ENCODE data around the gene CACNA2D4. TPM values are rescaled to one million over a fixed set of nuclear protein-coding genes. Genes with fewer than 3 reads are reported as not detected.

The CACNA2D4 gene
- total RNA-seq, 1 experiment from 2014 or later = 1.7 TPM

DNA sequence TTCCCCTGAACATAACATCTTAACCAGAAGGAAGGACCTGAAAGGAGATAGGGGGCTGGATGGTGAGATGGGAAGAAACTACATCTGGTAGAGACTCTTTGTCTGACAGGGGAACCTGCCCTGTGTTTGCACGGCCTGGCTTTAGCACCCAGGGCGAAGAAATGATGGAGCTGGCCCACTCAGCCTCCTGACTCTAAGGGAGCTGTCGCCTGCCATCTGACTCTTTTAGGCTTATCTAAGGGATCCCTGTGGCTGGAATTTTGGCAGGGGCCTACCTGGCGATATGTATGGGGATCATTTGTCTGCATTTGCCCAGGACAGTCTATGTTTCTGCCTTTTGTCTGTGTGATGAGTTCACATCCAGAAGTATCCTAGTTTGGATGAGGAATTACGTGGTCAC is 15.6 kb upstream of the CACNA2D4 start:
- Histone ChIP-seq H3K9me2 (ENCODE audit: insufficient read depth) (no peaks in the 10 kb centered on the region), H3K27ac (ENCODE audit: low read depth, low read length) (no peak overlapping the region), H4K20me1 (ENCODE audit: insufficient read depth) (no peaks in the 10 kb centered on the region), H3K4me3 (replicated peaks in 1 of 2; ENCODE audit: low read depth in 1 of 2, low read length in 2 of 2) (no peak overlapping the region), H3K4me2 (ENCODE audit: low read length) (no peak overlapping the region), H3K79me2 (ENCODE audit: insufficient read depth, low read length) (no peaks in the 10 kb centered on the region), H2AFZ (ENCODE audit: low read depth, low read length, poor library complexity, severe bottlenecking) (no peak overlapping the region), H3K27me3 (ENCODE audit: insufficient read depth, low read length) (no peaks in the 10 kb centered on the region), H3K9ac (ENCODE audit: low read length) (no peak overlapping the region), H3K36me3 (ENCODE audit: control insufficient read depth in 1 of 2, insufficient read depth in 2 of 2, low read length in 2 of 2) (no peaks in the 10 kb centered on the region), H3K4me1 (ENCODE audit: control insufficient read depth in 1 of 2, insufficient read depth in 2 of 2, low read length in 2 of 2) (no peaks in the 10 kb centered on the region), H3K9me3 (ENCODE audit: control insufficient read depth in 1 of 2, insufficient read depth in 1 of 2, low read depth in 1 of 2, low read length in 2 of 2) (no peaks in the 10 kb centered on the region)
- TF ChIP-seq POLR2AphosphoS5 (IDR thresholded peaks at IDR 0.05; ENCODE audit: low read depth, low read length) = no peak
- no peak for TF ChIP-seq CBX3 (IDR thresholded peaks at IDR 0.05; ENCODE audit: low read depth)
- TF ChIP-seq EZH2 (IDR thresholded peaks at IDR 0.05) = no peak
- no peak for TF ChIP-seq RAD21 (IDR thresholded peaks at IDR 0.05; ENCODE audit: low read depth)
- no peak for TF ChIP-seq YY1 (IDR thresholded peaks at IDR 0.05; ENCODE audit: extremely low read depth, insufficient replicate concordance, low read depth, low read length)
- no peak for TF ChIP-seq ELF1 (IDR thresholded peaks at IDR 0.05; ENCODE audit: borderline replicate concordance, low read depth)
- no peak for TF ChIP-seq SP1 (IDR thresholded peaks at IDR 0.05; ENCODE audit: low read depth)
- TF ChIP-seq, protein P1, sequence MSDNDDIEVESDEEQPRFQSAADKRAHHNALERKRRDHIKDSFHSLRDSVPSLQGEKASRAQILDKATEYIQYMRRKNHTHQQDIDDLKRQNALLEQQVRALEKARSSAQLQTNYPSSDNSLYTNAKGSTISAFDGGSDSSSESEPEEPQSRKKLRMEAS (IDR thresholded peaks at IDR 0.05) = no peak
- TF ChIP-seq SIN3A (IDR thresholded peaks at IDR 0.05; ENCODE audit: low read depth) = no peak
- TF ChIP-seq ZNF274 (IDR thresholded peaks at IDR 0.05; ENCODE audit: low read depth, low read length) = no peak
- TF ChIP-seq CEBPB (IDR thresholded peaks at IDR 0.05; ENCODE audit: low read depth) = no peak
- no peak for TF ChIP-seq JUND (IDR thresholded peaks at IDR 0.05)
- TF ChIP-seq POLR2A (IDR thresholded peaks at IDR 0.05; ENCODE audit: borderline replicate concordance, extremely low read depth, insufficient read depth, insufficient read length) = no peak
- no TSS peak for BruUV-seq (replicated peaks)
- RAD21 ChIA-PET (ENCODE audit: low non-redundant PET in 1 of 2, low total read pairs in 2 of 2, uncharacterized antibody in 2 of 2, unreplicated experiment in 2 of 2) = no interaction called here
- intact Hi-C loops (cut with micrococcal nuclease) = no loop called here
- DNase-seq (ENCODE audit: low read depth, low spot score) (no peak), ATAC-seq (no peak)
- POLR2A ChIA-PET = no interaction called here
- CTCF ChIA-PET = no interaction called here
